GM12892 (cell line): Measurements from ENCODE around the gene C6orf136.
A peak's percentile ranks its signal among the peaks of the same experiment; 100 is the strongest.

Experiments
- DNase-seq: peaks from one replicate; pipeline ENCODE4 v3.0.0; 2011; ENCODE audit not compliant: insufficient read length
- FAIRE-seq: peaks from 2 replicates; lab custom pipeline; 2011; peaks lifted over from hg19 to GRCh38; lab: Jason Lieb, UNC
- POLR2A ChIP-seq: IDR thresholded peaks from 2 replicates; pipeline ENCODE4 v1.6.1; 2011; ENCODE audit warnings: low read depth, low read length, control low read depth
- POLR2AphosphoS5 ChIP-seq: IDR thresholded peaks from 2 replicates; pipeline ENCODE4 v1.6.1; 2011; ENCODE audit warnings: low read depth, low read length, control low read depth
- TAF1 ChIP-seq: IDR thresholded peaks from 2 replicates; pipeline ENCODE4 v1.6.1; 2011; ENCODE audit warnings: low read depth, mild to moderate bottlenecking, control low read depth, low read length, borderline replicate concordance

Gene C6orf136

DNA sequence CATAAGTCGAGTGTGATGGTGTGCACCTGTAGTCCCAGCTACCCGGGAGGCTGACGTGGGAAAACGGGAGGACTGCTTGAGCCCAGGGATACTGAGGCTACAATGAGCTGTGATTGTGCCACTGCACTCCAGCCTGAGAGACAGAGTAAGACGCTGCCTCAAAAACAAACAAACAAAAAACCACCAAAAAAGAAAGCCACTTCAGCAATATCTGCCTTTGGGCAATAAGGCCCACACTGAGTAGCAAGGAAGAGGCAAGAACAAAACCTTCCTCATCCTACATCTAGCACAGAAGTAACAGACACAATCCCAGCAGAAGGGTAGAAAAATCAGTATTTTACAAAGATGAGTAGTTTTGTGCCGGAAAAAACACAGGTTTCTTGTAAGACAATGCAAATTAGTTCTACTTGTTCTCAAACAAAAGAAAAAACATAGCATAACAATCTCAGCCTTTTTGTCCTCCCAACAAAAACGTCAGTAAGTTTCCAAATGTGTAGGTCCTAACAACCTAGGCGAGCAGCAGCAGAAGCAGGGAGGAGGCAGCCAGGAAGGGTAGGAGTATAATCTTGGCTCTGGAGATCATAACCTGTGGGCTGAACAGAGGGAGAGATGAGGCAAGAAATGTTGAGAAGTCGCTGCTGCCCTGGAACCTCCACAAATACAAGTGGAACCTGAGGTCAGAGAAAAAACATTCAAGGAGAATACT, 35.6 kb upstream of the C6orf136 start:
- TF ChIP-seq TAF1 (no peak), POLR2A (no peak), POLR2AphosphoS5 (no peak)
- DNase-seq = no peak
- FAIRE-seq = no peak

DNA sequence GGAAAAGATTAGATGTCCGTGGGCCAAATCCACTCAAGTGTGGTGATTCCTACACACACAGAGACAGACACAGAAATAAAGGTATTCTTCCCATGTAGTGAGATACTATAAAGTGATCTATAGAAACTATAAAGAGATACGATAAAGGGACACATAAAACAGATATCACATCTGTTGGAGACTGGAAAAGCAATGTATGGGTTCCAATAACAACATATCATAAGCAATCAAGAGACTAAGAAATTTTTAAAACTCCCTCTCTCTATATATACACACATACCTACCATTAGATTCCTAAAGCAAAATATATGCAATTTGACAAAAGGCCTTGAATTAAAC, 35.1 kb upstream of the C6orf136 start:
- no peak for FAIRE-seq
- DNase-seq = no peak
- TF ChIP-seq TAF1 = no peak
- TF ChIP-seq POLR2A = no peak
- TF ChIP-seq POLR2AphosphoS5 = no peak

DNA sequence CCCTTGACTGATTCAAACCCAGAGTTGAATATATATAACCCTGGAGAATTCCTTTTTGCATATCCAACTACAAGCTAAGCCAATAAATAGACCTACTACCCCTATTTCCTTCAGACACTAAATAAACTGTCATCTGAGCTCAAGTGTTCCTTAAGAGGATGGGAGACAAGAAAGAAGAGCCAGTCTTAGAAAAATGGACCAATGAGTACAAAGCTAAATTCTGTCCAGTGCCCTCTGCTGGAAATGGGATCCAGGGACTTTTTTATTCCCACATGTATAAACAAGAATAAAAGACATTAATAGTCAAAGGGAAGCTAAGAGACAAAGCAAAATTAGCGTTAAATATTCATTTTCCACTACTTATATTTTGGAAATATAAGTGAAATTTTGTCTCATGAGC, 34.7 kb upstream of the C6orf136 start:
- FAIRE-seq = no peak

DNA sequence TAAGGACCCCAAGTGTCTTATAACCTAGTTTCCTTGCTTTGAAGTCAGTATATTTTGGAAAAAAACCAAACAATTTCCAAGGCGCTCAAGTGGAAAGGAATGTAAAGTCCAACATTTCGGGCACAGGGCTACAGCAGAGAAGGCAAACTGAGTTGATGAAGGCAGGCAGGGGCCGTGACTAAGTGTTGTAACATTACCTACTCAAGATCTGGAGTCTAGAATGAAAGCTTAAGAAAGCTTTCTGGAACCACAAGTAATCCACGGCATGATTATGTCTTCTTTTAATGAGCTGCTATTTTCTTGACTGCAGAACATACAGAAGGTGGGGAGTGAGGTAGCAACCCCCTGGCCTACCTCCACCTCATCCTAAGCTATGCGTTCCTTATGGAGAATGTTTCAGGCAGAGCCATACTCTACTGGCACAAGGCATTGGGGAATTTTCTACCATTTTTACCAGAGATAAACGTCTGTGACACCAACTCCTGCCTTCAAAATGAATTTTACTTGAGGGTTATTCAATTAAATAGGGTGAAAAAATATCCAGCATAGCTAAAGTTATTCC, 34.2 kb upstream of the C6orf136 start:
- DNase-seq = no peak
- TF ChIP-seq POLR2AphosphoS5 (peak; percentile 69), POLR2A (no peak; the same call in 1 of the 2 replicates)
- FAIRE-seq = no peak

More for the DNA sequence above, 34.7 kb upstream of the C6orf136 start:
- no peak for TF ChIP-seq POLR2A
- TF ChIP-seq TAF1 = no peak
- no peak for TF ChIP-seq POLR2AphosphoS5
- DNase-seq = no peak

DNA sequence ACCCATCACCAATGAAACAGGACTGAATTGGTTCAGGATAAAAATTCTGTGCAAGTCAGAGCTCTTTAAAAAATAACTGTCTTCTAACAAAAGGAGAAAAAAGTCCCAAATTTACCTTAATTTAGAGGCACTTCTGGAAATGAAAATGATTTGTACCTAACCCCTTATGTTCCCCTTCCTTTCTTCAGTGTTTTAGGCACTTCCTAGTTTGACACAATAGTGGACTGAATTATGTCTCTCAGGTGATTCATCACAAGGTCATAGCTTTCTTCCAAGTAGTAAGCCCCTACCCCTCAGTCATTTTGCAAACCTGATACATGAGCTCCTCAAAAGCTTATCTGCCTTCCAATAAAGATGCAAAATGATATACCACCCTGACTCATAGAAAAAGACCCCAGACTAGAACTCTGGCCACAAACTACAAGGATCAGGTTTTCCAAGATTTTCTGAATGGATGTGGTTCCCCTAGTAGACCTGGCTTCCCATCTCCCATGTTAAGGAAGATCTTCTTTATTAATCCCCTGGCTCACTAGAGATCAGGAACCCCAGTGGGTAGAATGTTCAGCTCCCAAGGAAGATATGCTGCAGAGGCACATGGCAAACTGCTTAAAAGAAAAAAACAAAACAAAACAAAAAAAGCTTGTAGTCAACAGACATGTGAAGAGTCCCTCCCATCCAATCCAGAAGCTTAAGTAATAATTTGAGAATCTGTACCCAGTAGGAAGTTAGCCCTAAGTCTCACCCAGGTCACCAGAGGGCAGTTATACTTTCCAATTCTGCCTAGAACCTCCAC, 33.5 kb upstream of the C6orf136 start:
- TF ChIP-seq POLR2A (no peak; the same call in 1 of the 2 replicates), POLR2AphosphoS5 (no peak), TAF1 (no peak)
- FAIRE-seq (no peak), DNase-seq (no peak)

DNA sequence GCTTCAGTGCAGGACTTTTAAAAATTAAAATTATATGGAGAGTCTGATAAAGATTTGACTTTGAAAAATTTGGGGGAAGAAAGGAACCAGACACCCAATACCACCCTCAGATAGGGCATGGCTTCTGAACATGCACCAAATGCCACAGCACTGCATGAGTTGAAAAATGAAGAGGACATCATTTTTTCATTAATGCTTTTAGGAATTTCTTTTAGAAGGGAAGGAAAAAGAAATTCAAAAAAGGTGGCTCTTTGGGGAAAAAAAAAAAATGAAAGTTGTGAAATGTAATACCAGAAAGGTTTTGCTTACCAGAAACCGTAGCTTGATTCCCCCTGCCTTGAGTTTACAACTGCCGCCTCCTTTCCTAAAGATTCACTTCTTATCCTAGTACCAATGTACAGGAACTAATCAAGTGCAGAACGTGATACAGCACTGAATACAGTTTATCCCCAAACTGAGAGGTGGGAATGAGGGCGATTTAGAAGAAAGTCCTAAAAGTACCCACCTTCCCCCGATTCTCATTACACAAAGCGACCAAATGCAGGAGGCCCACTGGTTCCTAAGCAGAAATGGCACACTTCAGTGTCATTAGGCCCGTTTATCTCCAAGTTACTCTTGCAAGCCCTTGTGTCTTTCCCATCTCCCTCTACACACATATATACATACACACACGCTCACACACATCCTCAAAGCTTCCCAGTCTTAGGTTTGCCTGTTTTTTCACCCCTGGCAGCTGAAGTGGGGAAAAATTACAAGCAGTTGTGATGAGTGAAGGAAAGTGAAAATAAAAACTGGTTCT, 32.7 kb upstream of the C6orf136 start:
- no peak for FAIRE-seq
- peak; percentile 94 for TF ChIP-seq POLR2AphosphoS5
- no peak for TF ChIP-seq TAF1
- peak; percentile 82 for TF ChIP-seq POLR2A

DNA sequence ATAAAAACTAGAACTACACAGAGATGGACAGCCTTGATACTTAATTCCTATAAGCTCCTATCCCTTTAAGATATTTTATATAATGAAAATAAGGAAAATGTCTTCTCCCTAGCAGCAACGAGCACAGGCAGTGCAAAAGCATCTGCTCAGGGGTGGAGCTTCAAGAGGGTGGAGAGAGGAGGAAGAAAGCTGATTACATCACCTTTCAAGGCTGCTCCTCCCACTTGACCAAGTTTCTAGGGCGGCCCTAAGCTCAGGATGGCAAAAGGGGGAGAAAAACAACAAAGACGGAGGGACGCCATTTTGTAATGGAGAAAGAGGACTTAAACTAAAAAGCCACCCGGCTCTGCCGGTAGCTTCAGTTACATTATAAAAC, 32.1 kb upstream of the C6orf136 start:
- 0 out of 2 replicates have a peak, but pooled peaks have one; percentile 31 for TF ChIP-seq POLR2AphosphoS5
- no peak for TF ChIP-seq POLR2A
- peak; percentile 59; the same call in 1 of the 2 replicates for TF ChIP-seq TAF1
- DNase-seq (peak; percentile 55), FAIRE-seq (peak; percentile 82)

More for the DNA sequence above, 32.7 kb upstream of the C6orf136 start:
- DNase-seq = no peak

DNA sequence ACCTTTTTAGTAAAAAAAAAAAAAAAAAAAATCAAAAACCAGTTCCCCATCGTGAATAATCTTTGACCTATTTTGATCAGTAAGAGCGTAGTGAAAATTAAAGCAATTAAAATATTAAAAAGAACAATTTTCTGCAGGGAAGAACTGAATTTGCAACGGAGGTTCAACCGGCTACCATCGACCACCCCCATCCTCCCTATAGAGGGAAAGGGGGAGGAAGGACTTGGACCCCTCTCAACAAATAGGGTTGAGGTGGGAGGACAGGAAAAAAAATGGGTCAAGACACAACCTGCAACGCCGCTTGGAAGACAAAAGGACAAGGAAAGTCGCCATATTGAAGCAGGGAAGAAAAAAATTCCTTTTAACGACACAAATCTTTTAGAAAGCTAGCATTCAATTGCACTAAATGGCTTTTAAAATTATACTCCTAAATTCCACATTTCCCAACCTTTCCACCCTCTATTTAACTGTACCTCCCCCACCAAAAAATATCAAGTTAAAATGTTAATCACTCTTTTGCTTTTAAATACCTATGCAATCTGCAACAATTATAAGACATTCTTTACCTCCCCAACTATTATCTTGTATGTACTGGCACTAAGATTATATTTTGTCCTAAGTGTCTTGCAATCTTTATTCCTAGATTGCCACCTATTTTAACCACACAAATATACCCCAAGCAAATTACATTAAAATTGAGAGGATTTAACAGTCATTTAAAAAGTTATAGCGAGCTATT, 31.5 kb upstream of the C6orf136 start:
- TF ChIP-seq POLR2AphosphoS5 (peak; percentile 59), POLR2A (peak; percentile 54; the same call in 1 of the 2 replicates), TAF1 (no peak)
- FAIRE-seq = peak; percentile 51
- no peak for DNase-seq

DNA sequence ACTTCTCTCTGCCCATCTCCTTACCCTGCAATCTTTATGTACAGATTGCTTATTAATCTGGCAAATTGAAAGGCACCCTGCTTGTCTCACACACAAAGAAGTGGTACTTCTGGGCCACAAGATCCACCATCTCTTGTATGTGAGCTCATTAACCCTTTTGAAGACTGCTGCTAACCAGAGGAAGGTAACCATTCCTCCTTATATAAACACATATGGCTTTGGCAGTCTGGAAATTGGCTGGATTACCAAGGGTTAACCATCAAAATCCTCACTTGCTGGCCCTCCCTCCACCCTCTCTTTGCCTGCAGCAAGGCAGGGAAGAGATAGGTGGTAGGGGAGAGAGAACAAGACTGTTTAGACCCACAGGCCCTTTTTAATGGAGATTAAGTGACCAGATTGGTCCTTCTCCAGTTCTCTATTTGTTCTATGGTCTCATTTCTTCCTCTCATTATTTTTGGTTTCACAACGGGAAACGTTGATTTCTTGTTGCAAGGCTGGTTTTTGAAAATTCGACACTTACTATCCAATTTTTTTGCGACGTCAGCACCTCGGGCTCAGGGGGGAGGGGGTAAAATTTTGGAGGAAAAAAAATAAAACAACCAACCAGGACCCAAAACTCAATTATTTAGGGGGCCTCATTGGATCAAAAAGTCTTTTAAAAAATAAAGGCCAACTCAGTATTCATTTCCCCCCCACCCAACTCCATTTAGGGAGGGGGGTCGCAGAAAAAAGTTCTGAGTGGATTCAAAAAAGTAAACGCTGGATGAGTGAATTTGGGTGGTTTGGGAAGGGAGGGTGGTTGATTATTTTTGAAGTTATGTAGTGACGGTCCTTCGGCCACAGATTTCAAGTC, 30.7 kb upstream of the C6orf136 start:
- TF ChIP-seq POLR2A (peak; percentile 88), POLR2AphosphoS5 (peak; percentile 96), TAF1 (no peak)
- DNase-seq (no peak), FAIRE-seq (no peak)
